IPS-20b (cell line): ENCODE measurements around the gene TMEM140.

Experiments
- H3K27ac ChIP-seq: one replicate; pipeline ENCODE4 v1.5.1; 2013; ENCODE audit warnings: low read length
- H3K27me3 ChIP-seq: 2 replicates; pipeline ENCODE4 v1.6.1; 2013; ENCODE audit warnings: mild to moderate bottlenecking, low read length, inconsistent platforms; ENCODE audit not compliant: insufficient read depth
- H3K36me3 ChIP-seq: 2 replicates; pipeline ENCODE4 v1.6.1; 2013; ENCODE audit warnings: low read depth, mild to moderate bottlenecking, inconsistent platforms, low read length, moderate library complexity; ENCODE audit not compliant: insufficient read depth
- H3K4me1 ChIP-seq: 2 replicates; pipeline ENCODE4 v1.6.1; 2013; ENCODE audit warnings: mild to moderate bottlenecking, control low read depth, inconsistent platforms, low read length, moderate library complexity; ENCODE audit not compliant: insufficient read depth
- H3K4me3 ChIP-seq: 2 replicates; pipeline ENCODE4 v1.5.1; 2013; ENCODE audit warnings: mild to moderate bottlenecking, low read length, inconsistent platforms
- H3K9ac ChIP-seq: 2 replicates; pipeline ENCODE4 v1.6.1; 2013; ENCODE audit warnings: low read depth, mild to moderate bottlenecking, inconsistent platforms, low read length, moderate library complexity
- H3K9me3 ChIP-seq: 2 replicates; pipeline ENCODE4 v1.6.1; 2013; ENCODE audit warnings: mild to moderate bottlenecking, low read depth, low read length, inconsistent platforms; ENCODE audit not compliant: insufficient read depth

TMEM140 gene

GRCh38 chr7:135189221-135189662 lies 41.4 kb downstream of the TMEM140 start:
- Histone ChIP-seq H3K27me3 (no peaks in the 10 kb centered on the region), H3K4me3 (no peak overlapping the region), H3K9me3 (no peaks in the 10 kb centered on the region), H3K27ac (no peak overlapping the region), H3K4me1 (no peaks in the 10 kb centered on the region), H3K9ac (no peak overlapping the region), H3K36me3 (peaks cover 30% of the 10 kb centered on the region)

- Histone ChIP-seq H3K4me1 (no peaks in the 10 kb centered on the region), H3K36me3 (peaks cover 36% of the 10 kb centered on the region), H3K9me3 (no peaks in the 10 kb centered on the region), H3K9ac (no peak overlapping the region), H3K4me3 (no peak overlapping the region), H3K27me3 (no peaks in the 10 kb centered on the region), H3K27ac (no peak overlapping the region)
Observed at GRCh38 chr7:135189961-135190360, 42.1 kb downstream of the TMEM140 start.

GRCh38 chr7:135190703-135191102 lies 42.8 kb downstream of the TMEM140 start:
- Histone ChIP-seq H3K27me3 (no peaks in the 10 kb centered on the region), H3K9ac (no peak overlapping the region), H3K36me3 (peaks cover 31% of the 10 kb centered on the region; the same call in 1 of the 2 replicates), H3K4me1 (no peaks in the 10 kb centered on the region), H3K27ac (no peak overlapping the region), H3K4me3 (no peak overlapping the region), H3K9me3 (no peaks in the 10 kb centered on the region)

GRCh38 chr7:135192914-135193536 lies 45.2 kb downstream of the TMEM140 start:
- Histone ChIP-seq H3K4me3 (no peak overlapping the region), H3K27ac (no peak overlapping the region), H3K9ac (no peak overlapping the region), H3K9me3 (no peaks in the 10 kb centered on the region), H3K27me3 (no peaks in the 10 kb centered on the region), H3K36me3 (peaks cover 32% of the 10 kb centered on the region; the same call in 1 of the 2 replicates), H3K4me1 (no peaks in the 10 kb centered on the region)

GRCh38 chr7:135193615-135194081 lies 45.8 kb downstream of the TMEM140 start:
- no peak overlapping the region for H3K27ac ChIP-seq
- no peak overlapping the region for H3K4me3 ChIP-seq
- H3K27me3 ChIP-seq = no peaks in the 10 kb centered on the region
- H3K36me3 ChIP-seq = peaks cover 26% of the 10 kb centered on the region; the same call in 1 of the 2 replicates
- no peaks in the 10 kb centered on the region for H3K9me3 ChIP-seq
- H3K4me1 ChIP-seq = no peaks in the 10 kb centered on the region
- H3K9ac ChIP-seq = no peak overlapping the region

- Histone ChIP-seq H3K9ac (no peak overlapping the region), H3K27me3 (no peaks in the 10 kb centered on the region), H3K36me3 (peaks cover 20% of the 10 kb centered on the region; the same call in 1 of the 2 replicates)
Observed at GRCh38 chr7:135194494-135195095, 46.7 kb downstream of the TMEM140 start.

GRCh38 chr7:135195156-135195555 lies 47.3 kb downstream of the TMEM140 start:
- no peak overlapping the region for H3K9ac ChIP-seq
- H3K9me3 ChIP-seq = no peaks in the 10 kb centered on the region
- H3K4me3 ChIP-seq = no peak overlapping the region
- H3K27ac ChIP-seq = no peak overlapping the region
- peaks cover 20% of the 10 kb centered on the region; the same call in 1 of the 2 replicates for H3K36me3 ChIP-seq
- H3K4me1 ChIP-seq = no peaks in the 10 kb centered on the region
- no peaks in the 10 kb centered on the region for H3K27me3 ChIP-seq

More at GRCh38 chr7:135194494-135195095, 46.7 kb downstream of the TMEM140 start:
- Histone ChIP-seq H3K4me3 (no peak overlapping the region), H3K27ac (no peak overlapping the region), H3K4me1 (no peaks in the 10 kb centered on the region), H3K9me3 (no peaks in the 10 kb centered on the region)

- Histone ChIP-seq H3K9me3 (no peaks in the 10 kb centered on the region), H3K4me1 (no peaks in the 10 kb centered on the region), H3K27ac (no peak overlapping the region), H3K9ac (no peak overlapping the region), H3K27me3 (no peaks in the 10 kb centered on the region), H3K4me3 (no peak overlapping the region), H3K36me3 (peaks cover 20% of the 10 kb centered on the region; the same call in 1 of the 2 replicates)
Observed at GRCh38 chr7:135195968-135196629, 48.2 kb downstream of the TMEM140 start.

- no peaks in the 10 kb centered on the region for H3K9me3 ChIP-seq
- H3K4me1 ChIP-seq = no peaks in the 10 kb centered on the region
- peaks cover 20% of the 10 kb centered on the region; the same call in 1 of the 2 replicates for H3K36me3 ChIP-seq
- H3K4me3 ChIP-seq = no peak overlapping the region
- H3K9ac ChIP-seq = no peak overlapping the region
- no peak overlapping the region for H3K27ac ChIP-seq
- no peaks in the 10 kb centered on the region for H3K27me3 ChIP-seq
Observed at GRCh38 chr7:135197343-135197742, 49.5 kb downstream of the TMEM140 start.

GRCh38 chr7:135197906-135198655 lies 50.2 kb downstream of the TMEM140 start:
- peaks cover 21% of the 10 kb centered on the region; the same call in 1 of the 2 replicates for H3K36me3 ChIP-seq
- H3K9ac ChIP-seq = no peak overlapping the region
- H3K4me1 ChIP-seq = no peaks in the 10 kb centered on the region
- no peaks in the 10 kb centered on the region for H3K27me3 ChIP-seq
- H3K9me3 ChIP-seq = no peaks in the 10 kb centered on the region
- no peak overlapping the region for H3K27ac ChIP-seq
- no peak overlapping the region for H3K4me3 ChIP-seq

- Histone ChIP-seq H3K4me1 (no peaks in the 10 kb centered on the region), H3K9me3 (no peaks in the 10 kb centered on the region), H3K9ac (no peak overlapping the region), H3K27me3 (no peaks in the 10 kb centered on the region), H3K27ac (no peak overlapping the region), H3K36me3 (peaks cover 22% of the 10 kb centered on the region; the same call in 1 of the 2 replicates), H3K4me3 (no peak overlapping the region)
Observed at GRCh38 chr7:135199439-135199838, 51.6 kb downstream of the TMEM140 start.
